Activated CD4-positive, alpha-beta T cell treated with anti-CD3 and anti-CD28 coated beads, Interleukin-2, Interleukin-6, amounts not matched to agents 100 ng/mL and 50 ng/mL, durations not matched to agents 16 hours and 8 hours (primary cell): ENCODE measurements around the gene PNCK.

ENCODE experiments used
- DNase-seq: peaks from one replicate; pipeline ENCODE4 v3.0.0-alpha.2; 2020

Gene PNCK

DNA sequence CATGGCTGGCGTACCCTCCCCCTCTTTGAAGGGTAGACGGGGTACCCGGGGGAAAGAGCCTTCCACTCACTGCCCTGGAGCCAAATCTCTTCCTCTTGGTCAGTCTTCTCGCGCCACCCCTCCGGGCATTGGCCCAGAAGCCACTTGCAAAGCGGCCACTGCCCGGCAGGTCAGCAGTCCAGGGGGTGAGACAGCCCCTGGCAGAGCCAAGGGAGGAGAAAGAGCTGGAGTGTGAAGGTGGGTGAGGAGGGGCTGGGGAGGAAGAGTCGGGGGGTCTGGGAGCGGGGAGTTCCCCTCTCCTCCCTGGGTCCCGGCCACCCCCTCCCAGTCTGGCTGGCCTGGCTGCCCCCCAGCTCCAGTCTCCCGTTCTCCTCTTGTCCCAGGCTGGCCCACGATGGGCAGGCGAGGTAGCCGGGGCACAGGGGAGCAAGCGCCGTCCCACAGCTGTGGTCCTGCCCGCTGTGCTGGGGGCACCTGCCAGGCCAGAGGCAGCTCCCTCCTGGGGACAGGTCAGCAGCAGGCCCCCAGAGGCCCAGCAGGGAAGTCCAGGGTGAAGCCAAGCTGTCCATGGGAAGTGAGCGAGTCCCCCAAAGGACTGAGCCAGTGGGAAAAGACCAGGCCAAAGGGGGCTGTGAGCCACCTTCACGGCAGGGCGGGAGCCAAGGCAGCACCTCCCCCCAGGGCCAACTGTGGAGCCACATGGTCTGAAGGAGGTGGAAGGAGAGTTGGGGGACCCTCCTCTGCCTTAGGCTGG is 48.2 kb downstream of the PNCK start:
- DNase-seq, result no peak

DNA sequence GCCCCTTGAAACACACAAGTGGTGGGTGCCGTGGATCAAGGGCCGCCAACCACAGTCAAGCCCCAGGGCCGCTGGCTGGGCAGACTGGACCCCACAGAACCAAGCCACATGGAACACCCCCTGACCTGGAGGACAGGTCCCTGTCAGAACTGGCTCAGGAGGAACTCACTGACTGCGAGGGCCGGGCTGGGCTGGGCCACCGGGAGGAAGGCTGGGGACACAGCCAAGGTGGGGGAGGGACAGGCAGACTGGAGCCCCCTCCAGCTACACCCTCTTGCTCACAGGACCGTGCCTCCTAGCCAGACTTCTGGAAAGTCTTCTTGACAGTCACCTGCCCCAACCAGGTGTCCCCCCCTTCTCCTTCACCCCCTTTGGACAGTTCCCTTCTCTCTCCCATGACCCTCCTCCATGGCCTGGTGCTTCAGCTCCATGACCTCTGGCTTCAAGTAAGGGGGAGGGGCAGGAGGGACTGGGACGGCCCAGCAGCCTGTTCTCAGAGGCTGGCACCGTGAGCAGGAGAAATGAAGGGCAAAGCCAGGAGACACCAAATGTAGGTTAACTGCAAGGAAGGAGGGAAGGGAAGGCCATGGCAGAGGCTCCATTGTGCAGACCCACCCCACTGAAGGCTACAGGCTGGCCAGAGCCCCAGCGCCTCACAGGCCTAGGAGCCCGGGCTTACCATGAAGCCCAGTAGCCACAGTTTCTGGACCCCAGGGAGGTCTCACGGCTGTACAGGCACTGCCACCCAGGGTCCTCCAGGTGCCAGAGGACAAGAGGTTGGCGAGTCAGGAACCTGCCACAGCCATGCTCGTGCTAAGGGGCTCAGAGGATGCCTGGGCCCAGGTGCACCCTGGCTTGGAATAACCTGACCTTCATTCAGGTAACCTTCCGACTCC is 49.2 kb downstream of the PNCK start:
- DNase-seq, result no peak

DNA sequence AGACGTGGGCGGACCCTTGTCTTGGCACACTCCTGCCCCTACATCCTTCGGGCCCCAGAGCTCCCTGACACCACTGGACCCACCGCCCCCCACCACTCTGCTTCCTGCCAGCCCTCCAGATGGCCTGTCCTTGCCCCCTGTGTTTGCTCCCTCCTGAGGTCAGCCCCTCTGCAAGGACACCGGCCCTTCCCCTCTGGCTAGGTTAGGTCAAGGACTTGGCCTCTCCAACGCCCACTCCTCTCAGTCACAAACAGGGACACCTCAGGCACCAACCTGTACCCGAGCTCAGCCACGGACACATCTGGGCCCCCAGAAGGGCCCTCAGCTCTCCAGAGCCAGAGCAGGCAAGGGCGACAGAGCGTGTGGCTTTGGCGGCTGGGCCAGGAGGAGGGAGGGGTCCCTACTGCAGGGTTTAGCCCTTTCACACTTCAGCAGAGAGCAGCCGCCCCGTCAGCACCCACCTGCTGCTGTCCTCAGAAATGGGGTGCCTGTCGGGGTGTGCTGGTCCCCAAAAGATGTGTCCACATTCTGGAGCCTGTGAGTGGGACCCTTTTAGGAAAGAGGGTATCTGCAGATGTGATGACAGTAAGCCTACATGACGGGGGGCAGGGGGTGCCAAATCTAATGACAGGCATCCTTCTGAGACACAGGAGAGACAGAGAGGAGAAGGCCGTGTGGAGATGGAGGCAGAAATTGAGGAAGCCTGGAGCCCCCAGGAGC is 50.1 kb downstream of the PNCK start:
- DNase-seq, result no peak

DNA sequence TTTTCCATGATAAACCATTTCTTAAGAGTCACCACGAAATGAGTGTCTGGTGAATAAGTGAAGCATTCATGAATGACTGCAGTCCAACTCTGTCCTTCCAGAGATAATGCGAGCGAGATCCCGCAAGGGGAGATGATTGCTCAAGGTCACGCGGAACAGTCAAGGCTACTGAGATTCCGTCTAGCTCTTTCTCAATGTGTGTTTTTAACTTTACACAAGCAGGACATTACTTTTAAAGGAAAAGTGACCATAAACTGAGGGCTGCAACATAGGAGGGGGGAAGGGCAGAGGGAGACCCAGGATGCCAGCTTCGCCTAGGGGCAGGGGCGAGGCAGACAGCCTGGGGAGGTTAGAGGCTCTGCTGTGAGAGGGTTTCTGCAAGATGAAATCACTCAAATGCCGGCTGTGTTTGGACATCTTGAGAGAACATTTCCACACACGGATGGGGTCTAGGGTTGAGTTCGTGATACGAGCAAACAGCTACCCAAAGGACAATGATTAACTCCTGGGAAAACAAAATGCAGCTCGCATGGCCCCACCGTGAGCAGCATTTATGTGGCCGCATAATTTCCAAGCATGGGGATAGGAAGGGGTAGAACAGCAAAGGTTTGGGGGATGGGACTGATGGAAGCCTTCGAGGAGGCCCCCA is 50.8 kb downstream of the PNCK start:
- DNase-seq, result no peak

DNA sequence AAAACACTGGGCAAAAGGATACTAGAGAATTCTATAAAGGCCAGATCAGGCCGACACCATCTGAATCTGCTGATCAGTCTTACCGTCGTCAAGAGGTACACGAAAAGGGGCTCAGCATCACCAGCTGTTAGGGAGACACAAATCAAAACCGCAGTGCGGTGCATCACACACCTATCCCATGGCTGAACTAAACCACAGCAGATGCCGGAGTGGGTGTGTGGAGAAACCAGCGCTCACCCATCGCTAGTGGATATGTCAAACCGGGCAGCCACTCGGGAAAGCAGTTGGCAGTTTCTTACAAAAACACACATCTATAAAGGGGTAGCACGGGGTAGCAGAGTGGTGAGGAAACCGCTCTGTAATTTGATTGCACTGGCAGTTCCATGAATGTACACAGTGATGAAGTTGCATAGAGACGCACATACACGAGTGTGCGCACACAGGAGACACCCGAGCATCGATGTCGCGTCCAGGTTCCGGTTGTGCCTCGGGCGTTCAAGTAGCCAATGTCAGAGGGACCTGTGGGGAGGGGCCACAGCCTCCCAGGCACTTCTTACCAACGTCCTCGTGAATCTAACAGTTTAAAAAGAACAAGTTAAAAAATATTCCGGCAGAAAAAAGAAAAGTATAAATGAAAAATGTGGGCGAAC is 51.5 kb downstream of the PNCK start:
- no peak for DNase-seq

DNA sequence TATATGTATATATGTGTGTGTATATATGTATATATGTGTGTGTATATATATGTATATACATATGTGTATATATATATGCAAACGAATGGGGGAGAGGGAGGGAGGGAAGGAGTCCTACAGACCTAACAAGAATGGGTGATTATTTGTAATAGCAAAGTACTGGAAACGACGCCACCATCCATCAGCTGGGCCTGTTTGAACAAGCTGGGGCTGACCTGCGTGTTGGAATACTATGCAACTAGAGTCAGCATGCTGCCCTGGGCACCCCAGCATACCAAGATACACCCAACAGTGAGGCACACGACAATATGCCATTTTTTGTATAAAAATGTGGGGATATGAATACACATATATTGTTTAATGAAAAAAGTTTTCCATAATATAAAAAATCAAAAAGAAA is 53.0 kb downstream of the PNCK start:
- no peak for DNase-seq
